ENCODE measurements around the gene PSMB2. TPM values are rescaled to one million over a fixed set of nuclear protein-coding genes. Genes with fewer than 3 reads are reported as not detected.

The PSMB2 gene
- total RNA-seq, 1 experiment from 2014 or later = 86.0 TPM

DNA sequence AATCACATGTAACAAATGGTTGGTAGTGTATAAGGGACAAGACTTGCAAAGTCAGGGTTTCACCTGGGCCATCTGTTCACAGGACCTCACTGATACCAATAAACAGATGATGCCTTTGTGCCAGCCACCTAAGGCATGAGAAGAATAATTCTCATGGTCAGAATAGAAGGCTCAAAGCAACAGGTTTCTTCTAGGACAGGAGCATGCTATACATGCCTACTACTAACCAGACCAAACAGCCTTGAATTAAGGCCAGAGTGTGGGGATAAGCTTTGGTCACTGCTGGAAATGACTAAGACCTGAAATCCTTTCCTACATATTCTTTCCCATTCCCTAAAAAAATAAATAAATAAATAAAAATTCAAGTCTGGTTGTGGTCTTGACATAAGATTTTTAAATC lies 17.5 kb downstream of the PSMB2 start:
- Histone ChIP-seq H2BK12ac (ENCODE audit: insufficient read length, low read depth, low read length) (no peak overlapping the region), H3K56ac (ENCODE audit: insufficient read length, low read depth, low read length) (no peak overlapping the region), H4K20me1 (ENCODE audit: control insufficient read depth, insufficient read depth, insufficient read length) (no peaks in the 10 kb centered on the region), H3K14ac (ENCODE audit: insufficient read depth, low read length) (no peak overlapping the region), H3K4me2 (ENCODE audit: insufficient read depth, insufficient read length, low read length) (no peak overlapping the region), H4K5ac (ENCODE audit: insufficient read length, low read depth, low read length) (no peak overlapping the region), H4K91ac (ENCODE audit: insufficient read length, low read depth, low read length) (no peak overlapping the region), H3K23ac (ENCODE audit: insufficient read length, low read depth, low read length) (no peak overlapping the region), H3T11ph (ENCODE audit: low read length) (no peak overlapping the region), H2BK120ac (ENCODE audit: low read depth, low read length, poor library complexity, severe bottlenecking) (no peak overlapping the region), H2BK5ac (ENCODE audit: insufficient read length, low read length) (no peak overlapping the region), H3K79me2 (ENCODE audit: insufficient read depth, low read length) (peaks cover 2% of the 10 kb centered on the region; the same call in 1 of the 2 replicates), H3K18ac (ENCODE audit: insufficient read length, low read depth, low read length) (no peak overlapping the region), H3K9me3 (ENCODE audit: control insufficient read depth, low read depth, low read length) (no peaks in the 10 kb centered on the region), H3K4ac (ENCODE audit: low read depth, low read length) (no peak overlapping the region), H3K27me3 (ENCODE audit: insufficient read depth, low read length) (no peaks in the 10 kb centered on the region), H2AFZ (ENCODE audit: low read length) (no peak overlapping the region), H3K79me1 (ENCODE audit: insufficient read depth, low read depth, low read length, poor library complexity, severe bottlenecking) (peaks cover 5% of the 10 kb centered on the region), H3K23me2 (ENCODE audit: insufficient read length, low read depth, low read length, poor library complexity, severe bottlenecking) (no peaks in the 10 kb centered on the region), H2BK15ac (ENCODE audit: low read depth, low read length) (no peak overlapping the region), H4K8ac (replicated peaks; ENCODE audit: insufficient read length, low read depth, low read length) (no peak overlapping the region), H3K27ac (ENCODE audit: insufficient read length, low read depth, low read length) (no peak overlapping the region), H2BK20ac (ENCODE audit: low read depth, low read length, poor library complexity, severe bottlenecking) (no peak overlapping the region), H3K4me1 (ENCODE audit: insufficient read depth, low read length) (peaks cover 13% of the 10 kb centered on the region), H3K9ac (ENCODE audit: extremely low read depth, insufficient read length, low read length) (no peak overlapping the region), H2AK5ac (ENCODE audit: insufficient read length, low read length) (no peak overlapping the region)
- Mint-ChIP-seq H3K4me1 (peaks cover 24 to 27% of the 10 kb centered on the region in 2 experiments), H3K27me3 (ENCODE audit: low read depth) (no peaks in the 10 kb centered on the region), H3K27ac (0 out of 7 replicates have a peak overlapping the region, but pooled peaks of 1 of the 3 experiments have one; percentile 82), H3K9me3 (no peaks in the 10 kb centered on the region), H3K4me3 (no peak overlapping the region), H3K36me3 (ENCODE audit: insufficient read depth in 1 of 3, low read depth in 3 of 3) (peaks cover 13 to 33% (median 17%) of the 10 kb centered on the region in 3 experiments; a peak in 6 of 7 replicates)
- no peak for DNase-seq
- no peak for TF ChIP-seq CTCF (conservative IDR thresholded peaks at IDR 0.05)

Measured in H9 (cell line).